Fibroblast of villous mesenchyme (primary cell): Measurements from ENCODE around the gene VPS51. TPM values are rescaled to one million over a fixed set of nuclear protein-coding genes. Genes with fewer than 3 reads are reported as not detected.

Experiments
- DNase-seq: peaks from one replicate; pipeline ENCODE4 v3.0.0-alpha.2; 2010; ENCODE audit warnings: low read depth
- H3K4me3 ChIP-seq: 2 replicates; pipeline ENCODE4 v1.5.1; 2011; ENCODE audit warnings: low read depth, mild to moderate bottlenecking, low read length
- CTCF ChIP-seq: IDR thresholded peaks from 2 replicates; pipeline ENCODE4 v1.5.1; 2012; ENCODE audit warnings: low read depth, mild to moderate bottlenecking, low read length; ENCODE audit not compliant: insufficient read depth
- total RNA-seq: library from RNA; depleted of rRNA; stranded (reverse); fragments of >200 nt; gene quantifications from 2 replicates; pipeline ENCODE4 v1.2.3, GENCODE V29; 2012

The VPS51 gene
- total RNA-seq, 1 donor: 104 TPM

- no peak for TF ChIP-seq CTCF
- DNase-seq: no peak
Observed at GRCh38 chr11:65063532-65063931, 32.5 kb upstream of the VPS51 start.

GRCh38 chr11:65064847-65065240 lies 31.2 kb upstream of the VPS51 start:
- DNase-seq: no peak
- no peak for TF ChIP-seq CTCF

More at GRCh38 chr11:65063532-65063931, 32.5 kb upstream of the VPS51 start:
- H3K4me3 ChIP-seq: no peak overlapping the region

GRCh38 chr11:65065851-65066250 lies 30.2 kb upstream of the VPS51 start:
- no peak overlapping the region for H3K4me3 ChIP-seq
- DNase-seq: no peak
- no peak for TF ChIP-seq CTCF

More at GRCh38 chr11:65064847-65065240, 31.2 kb upstream of the VPS51 start:
- H3K4me3 ChIP-seq: no peak overlapping the region

- no peak for DNase-seq
- TF ChIP-seq CTCF: no peak
- no peak overlapping the region for H3K4me3 ChIP-seq
Observed at GRCh38 chr11:65066315-65066714, 29.7 kb upstream of the VPS51 start.

- no peak for DNase-seq
- TF ChIP-seq CTCF: no peak
- no peak overlapping the region for H3K4me3 ChIP-seq
Observed at GRCh38 chr11:65066805-65067291, 29.2 kb upstream of the VPS51 start.

- no peak for DNase-seq
- no peak for TF ChIP-seq CTCF
- no peak overlapping the region for H3K4me3 ChIP-seq
Observed at GRCh38 chr11:65067446-65067845, 28.6 kb upstream of the VPS51 start.

GRCh38 chr11:65069217-65069616 lies 26.8 kb upstream of the VPS51 start:
- peak; percentile 28 for DNase-seq
- H3K4me3 ChIP-seq: no peak overlapping the region
- TF ChIP-seq CTCF: no peak
